ENCODE results near the gene SCYGR6. TPM values are rescaled to one million over a fixed set of nuclear protein-coding genes. Genes with fewer than 3 reads are reported as not detected.
"Not testable (repeated sequence)": the region's sequence is repeated elsewhere in the genome, so short reads cannot be mapped to it uniquely, and the experiment has no call there.

The SCYGR6 gene
- total and polyA plus RNA-seq, 2 donors (not counting 1 experiment from before 2014, with no cell fraction given): not detected

DNA sequence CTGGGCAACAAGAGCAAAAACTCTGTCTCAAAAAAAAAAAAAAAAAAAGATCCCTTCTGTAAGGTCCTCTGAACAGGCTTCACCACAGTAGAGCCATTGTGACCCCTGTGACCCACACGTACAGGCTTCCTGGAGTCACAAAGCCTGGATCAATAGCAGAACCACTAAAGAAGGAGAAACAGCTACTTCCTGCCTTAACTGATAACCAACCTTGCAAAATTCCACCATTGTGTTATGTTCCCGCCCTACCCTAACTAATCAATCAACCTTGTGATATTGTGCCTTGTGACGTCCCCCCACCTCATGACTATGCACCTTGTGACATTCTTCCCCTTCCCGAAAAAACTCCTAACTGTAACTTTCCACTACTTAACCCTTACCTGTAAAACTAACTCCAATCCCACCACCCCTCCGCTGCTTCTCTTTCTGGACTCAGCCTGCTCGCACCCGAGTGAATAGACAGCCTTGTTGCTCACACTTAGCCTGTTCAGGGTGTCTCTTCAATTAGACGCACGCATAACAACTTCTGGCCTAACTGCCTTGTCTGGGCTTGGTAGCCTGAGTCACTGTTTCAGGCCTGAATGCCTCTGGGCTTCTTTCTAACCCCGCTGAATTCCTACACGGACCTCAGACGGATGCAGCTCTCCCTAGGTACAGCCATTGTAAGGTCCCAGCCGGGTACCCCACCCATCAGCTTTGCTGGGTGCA lies 35.0 kb upstream of the SCYGR6 start:
- H3K27ac Mint-ChIP-seq: no peak overlapping the region
- 72% methylated on average over 12 of the region's 13 CpGs for WGBS (ENCODE audit: insufficient coverage)
- ChIA-PET POLR2A (no interaction called here), CTCF (no interaction called here)
- Histone ChIP-seq H3K36me3 (replicated peaks in 1 of 2; ENCODE audit: control extremely low read depth in 1 of 2, control insufficient read depth in 1 of 2, extremely low read depth in 1 of 2, insufficient read depth in 2 of 2, low read length in 1 of 2) (no peaks in the 10 kb centered on the region), H3K9ac (ENCODE audit: low read length) (no peak overlapping the region), H3K4me3 (ENCODE audit: control extremely low read depth in 1 of 5, extremely low read depth in 1 of 5, insufficient read depth in 1 of 5, low read depth in 2 of 5, low read length in 4 of 5) (no peak overlapping the region), H3K4me2 (replicated peaks; ENCODE audit: low read depth, low read length, poor library complexity, severe bottlenecking) (no peak overlapping the region), H3K79me2 (ENCODE audit: control insufficient read depth, insufficient read depth, low read length) (no peaks in the 10 kb centered on the region), H3K27me3 (replicated peaks in 1 of 4; ENCODE audit: control extremely low read depth in 1 of 4, control insufficient read depth in 3 of 4, insufficient read depth in 4 of 4, low read length in 3 of 4) (no peaks in the 10 kb centered on the region), H4K20me1 (ENCODE audit: control insufficient read depth, insufficient read depth, low read length, poor library complexity, severe bottlenecking) (no peaks in the 10 kb centered on the region), H3K4me1 (ENCODE audit: control insufficient read depth in 2 of 2, insufficient read depth in 2 of 2, low read length in 2 of 2) (no peaks in the 10 kb centered on the region), H2AFZ (ENCODE audit: insufficient read depth, low read depth, low read length, poor library complexity, severe bottlenecking) (no peak overlapping the region), H3K27ac (ENCODE audit: low read length in 2 of 2) (no peak overlapping the region), H3K9me3 (ENCODE audit: control extremely low read depth in 1 of 3, control insufficient read depth in 2 of 3, insufficient read depth in 1 of 3, low read length in 2 of 3) (no peaks in the 10 kb centered on the region)
- TF ChIP-seq EZH2 (IDR thresholded peaks at IDR 0.05; ENCODE audit: borderline replicate concordance, insufficient read depth, low read depth, low read length, poor library complexity, severe bottlenecking): no peak
- TF ChIP-seq, protein P1, sequence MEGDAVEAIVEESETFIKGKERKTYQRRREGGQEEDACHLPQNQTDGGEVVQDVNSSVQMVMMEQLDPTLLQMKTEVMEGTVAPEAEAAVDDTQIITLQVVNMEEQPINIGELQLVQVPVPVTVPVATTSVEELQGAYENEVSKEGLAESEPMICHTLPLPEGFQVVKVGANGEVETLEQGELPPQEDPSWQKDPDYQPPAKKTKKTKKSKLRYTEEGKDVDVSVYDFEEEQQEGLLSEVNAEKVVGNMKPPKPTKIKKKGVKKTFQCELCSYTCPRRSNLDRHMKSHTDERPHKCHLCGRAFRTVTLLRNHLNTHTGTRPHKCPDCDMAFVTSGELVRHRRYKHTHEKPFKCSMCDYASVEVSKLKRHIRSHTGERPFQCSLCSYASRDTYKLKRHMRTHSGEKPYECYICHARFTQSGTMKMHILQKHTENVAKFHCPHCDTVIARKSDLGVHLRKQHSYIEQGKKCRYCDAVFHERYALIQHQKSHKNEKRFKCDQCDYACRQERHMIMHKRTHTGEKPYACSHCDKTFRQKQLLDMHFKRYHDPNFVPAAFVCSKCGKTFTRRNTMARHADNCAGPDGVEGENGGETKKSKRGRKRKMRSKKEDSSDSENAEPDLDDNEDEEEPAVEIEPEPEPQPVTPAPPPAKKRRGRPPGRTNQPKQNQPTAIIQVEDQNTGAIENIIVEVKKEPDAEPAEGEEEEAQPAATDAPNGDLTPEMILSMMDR (IDR thresholded peaks at IDR 0.05): no peak
- H3K27me3 Mint-ChIP-seq: peaks cover 6% of the 10 kb centered on the region
- DNase-seq: no peak
- H3K4me1 Mint-ChIP-seq: no peaks in the 10 kb centered on the region
- no peak overlapping the region for H3K4me3 Mint-ChIP-seq
- intact Hi-C loops (cut with micrococcal nuclease): no loop called here
- ATAC-seq (ENCODE audit: low read depth): no peak
- H3K9me3 Mint-ChIP-seq (ENCODE audit: insufficient read depth): no peaks in the 10 kb centered on the region

DNA sequence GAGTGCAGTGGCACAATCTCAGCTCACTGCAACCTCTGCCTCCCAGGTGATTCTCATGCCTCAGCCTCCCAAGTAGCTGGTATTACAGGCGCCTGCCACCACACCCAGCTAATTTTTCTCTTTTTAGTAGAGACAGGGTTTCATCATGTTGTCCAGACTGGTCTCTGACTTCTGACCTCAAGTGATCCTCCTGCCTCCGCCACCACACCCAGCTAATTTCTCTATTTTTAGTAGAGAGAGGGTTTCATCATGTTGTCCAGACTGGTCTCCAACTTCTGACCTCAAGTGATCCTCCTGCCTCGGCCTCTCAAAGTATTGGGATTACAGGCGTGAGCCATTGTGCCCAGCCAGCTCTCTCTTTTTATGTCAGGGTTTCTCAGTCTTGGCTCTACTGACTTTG lies 31.7 kb upstream of the SCYGR6 start:
- 89% methylated on average over 2 of the region's 4 CpGs for WGBS (ENCODE audit: insufficient coverage)
- intact Hi-C loops (cut with micrococcal nuclease); H3K4me1 ChIP-seq (ENCODE audit: control insufficient read depth in 2 of 2, insufficient read depth in 2 of 2, low read length in 2 of 2); H3K4me3 Mint-ChIP-seq; H3K79me2 ChIP-seq (ENCODE audit: control insufficient read depth, insufficient read depth, low read length); H3K27me3 Mint-ChIP-seq; H3K4me3 ChIP-seq (ENCODE audit: control extremely low read depth in 1 of 5, extremely low read depth in 1 of 5, insufficient read depth in 1 of 5, low read depth in 2 of 5, low read length in 4 of 5); H3K9ac ChIP-seq (ENCODE audit: low read length); H3K9me3 ChIP-seq (ENCODE audit: control extremely low read depth in 1 of 3, control insufficient read depth in 2 of 3, insufficient read depth in 1 of 3, low read length in 2 of 3); H4K20me1 ChIP-seq (ENCODE audit: control insufficient read depth, insufficient read depth, low read length, poor library complexity, severe bottlenecking); POLR2A ChIA-PET; ATAC-seq (ENCODE audit: low read depth); H3K27ac ChIP-seq (ENCODE audit: low read length in 2 of 2); H3K9me3 Mint-ChIP-seq (ENCODE audit: insufficient read depth); H3K36me3 ChIP-seq (replicated peaks in 1 of 2; ENCODE audit: control extremely low read depth in 1 of 2, control insufficient read depth in 1 of 2, extremely low read depth in 1 of 2, insufficient read depth in 2 of 2, low read length in 1 of 2); H3K4me1 Mint-ChIP-seq; H2AFZ ChIP-seq (ENCODE audit: insufficient read depth, low read depth, low read length, poor library complexity, severe bottlenecking); H3K27me3 ChIP-seq (replicated peaks in 1 of 4; ENCODE audit: control extremely low read depth in 1 of 4, control insufficient read depth in 3 of 4, insufficient read depth in 4 of 4, low read length in 3 of 4); H3K27ac Mint-ChIP-seq; H3K4me2 ChIP-seq (replicated peaks; ENCODE audit: low read depth, low read length, poor library complexity, severe bottlenecking); DNase-seq: not testable (repeated sequence)
- CTCF ChIA-PET: interaction anchor here (1.6 kb wide), 1 partner anchor 10 kb away, joined by 10 read pairs; no protein-coding TSS in a partner anchor
